ENCODE measurements around the gene GLS.

- TF ChIP-seq CTCF (IDR thresholded peaks at IDR 0.05) = no peak
- TF ChIP-seq POLR2AphosphoS5 (IDR thresholded peaks at IDR 0.05) = no peak
These were observed 11.3 kb downstream of the GLS start for GRCh38 chr2:190891889-190892288.
